IPS-20b (cell line): ENCODE data around the gene LRBA.

Source experiments
- H3K27ac ChIP-seq: one replicate; pipeline ENCODE4 v1.5.1; 2013; ENCODE audit warnings: low read length
- H3K27me3 ChIP-seq: 2 replicates; pipeline ENCODE4 v1.6.1; 2013; ENCODE audit warnings: mild to moderate bottlenecking, low read length, inconsistent platforms; ENCODE audit not compliant: insufficient read depth
- H3K36me3 ChIP-seq: 2 replicates; pipeline ENCODE4 v1.6.1; 2013; ENCODE audit warnings: low read depth, mild to moderate bottlenecking, inconsistent platforms, low read length, moderate library complexity; ENCODE audit not compliant: insufficient read depth
- H3K4me1 ChIP-seq: 2 replicates; pipeline ENCODE4 v1.6.1; 2013; ENCODE audit warnings: mild to moderate bottlenecking, control low read depth, inconsistent platforms, low read length, moderate library complexity; ENCODE audit not compliant: insufficient read depth
- H3K4me3 ChIP-seq: 2 replicates; pipeline ENCODE4 v1.5.1; 2013; ENCODE audit warnings: mild to moderate bottlenecking, low read length, inconsistent platforms
- H3K9ac ChIP-seq: 2 replicates; pipeline ENCODE4 v1.6.1; 2013; ENCODE audit warnings: low read depth, mild to moderate bottlenecking, inconsistent platforms, low read length, moderate library complexity
- H3K9me3 ChIP-seq: 2 replicates; pipeline ENCODE4 v1.6.1; 2013; ENCODE audit warnings: mild to moderate bottlenecking, low read depth, low read length, inconsistent platforms; ENCODE audit not compliant: insufficient read depth

Gene LRBA

DNA sequence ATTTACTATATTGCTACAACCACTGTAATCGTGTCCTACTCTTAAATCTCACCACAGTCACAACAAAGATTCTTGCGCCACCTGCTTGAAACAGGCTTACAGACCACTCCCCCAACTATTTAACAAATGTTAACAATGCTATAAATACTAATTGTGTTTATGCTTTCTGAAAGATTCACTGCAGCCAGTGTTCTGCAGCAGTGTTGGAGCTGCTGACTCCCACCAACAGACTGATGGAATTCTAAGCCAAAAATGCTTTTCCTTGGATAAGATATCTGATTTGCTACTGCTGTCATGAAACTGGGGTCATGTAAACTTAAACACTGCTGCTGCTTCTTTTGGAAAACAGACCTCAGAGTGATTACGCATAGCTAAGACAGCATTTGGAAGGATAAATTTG is 677.4 kb downstream of the LRBA start:
- no peaks in the 10 kb centered on the region for H3K36me3 ChIP-seq
- H3K9ac ChIP-seq = no peak overlapping the region
- peaks cover 7% of the 10 kb centered on the region; the same call in 1 of the 2 replicates for H3K4me1 ChIP-seq
- no peak overlapping the region for H3K4me3 ChIP-seq
- H3K27ac ChIP-seq = no peak overlapping the region
- H3K27me3 ChIP-seq = no peaks in the 10 kb centered on the region
- H3K9me3 ChIP-seq = no peaks in the 10 kb centered on the region

DNA sequence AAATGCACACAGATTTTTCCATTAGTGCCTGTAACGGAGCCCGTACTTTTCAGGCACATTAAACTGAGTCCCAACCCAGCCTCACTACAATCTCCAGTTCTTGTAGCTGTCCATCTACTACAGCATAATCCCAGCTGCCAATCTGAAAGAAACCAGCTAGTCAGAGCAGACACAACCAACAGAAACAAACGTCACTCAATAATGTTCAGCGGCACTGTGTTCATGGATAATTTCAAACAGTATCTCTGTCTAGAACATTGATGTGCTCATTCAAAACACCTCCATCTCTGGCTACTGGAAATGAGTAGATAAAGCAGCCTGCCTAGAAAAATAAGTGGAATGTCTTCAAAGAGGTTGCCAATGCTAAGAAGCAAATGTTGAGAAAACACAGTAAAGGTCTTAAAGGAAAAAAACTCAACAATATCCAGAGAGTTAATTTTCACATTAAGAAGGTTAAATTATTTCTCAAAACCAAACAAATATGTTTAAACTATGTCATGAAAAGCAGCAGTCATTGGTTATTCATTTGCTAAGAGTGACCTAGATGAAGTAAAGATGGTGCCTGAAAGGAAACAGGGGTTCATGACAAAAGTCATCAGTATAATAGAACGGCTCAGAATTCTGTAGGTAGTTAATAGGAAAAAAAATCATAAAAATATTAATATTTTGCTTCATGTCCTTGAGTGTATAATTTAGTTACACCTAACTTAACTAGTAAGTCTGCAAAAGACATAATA is 678.2 kb downstream of the LRBA start:
- Histone ChIP-seq H3K27ac (no peak overlapping the region), H3K4me1 (peaks cover 7% of the 10 kb centered on the region; the same call in 1 of the 2 replicates)

DNA sequence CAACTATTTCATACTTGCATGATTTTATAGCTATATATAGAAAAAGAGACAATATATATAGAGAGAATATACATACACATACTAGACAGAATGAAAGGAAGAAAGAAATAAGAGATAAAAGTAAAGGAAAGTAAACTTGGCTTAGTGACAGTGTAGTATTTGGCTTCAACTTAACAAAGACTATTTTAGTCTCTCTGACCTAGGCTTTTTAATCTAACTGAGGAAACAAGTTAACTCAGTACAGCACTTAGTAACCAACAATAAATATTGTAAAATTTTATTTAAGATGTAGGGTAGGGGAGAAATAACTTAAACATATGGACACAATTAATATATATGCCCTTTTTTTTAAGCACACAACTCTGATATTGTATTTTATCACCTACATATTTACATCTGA is 682.1 kb downstream of the LRBA start:
- Histone ChIP-seq H3K27me3 (no peaks in the 10 kb centered on the region), H3K4me1 (peaks cover 5% of the 10 kb centered on the region; the same call in 1 of the 2 replicates), H3K36me3 (no peaks in the 10 kb centered on the region), H3K27ac (no peak overlapping the region), H3K4me3 (no peak overlapping the region), H3K9ac (no peak overlapping the region), H3K9me3 (no peaks in the 10 kb centered on the region)

More for the DNA sequence above, 678.2 kb downstream of the LRBA start:
- no peak overlapping the region for H3K9ac ChIP-seq
- no peaks in the 10 kb centered on the region for H3K27me3 ChIP-seq
- H3K4me3 ChIP-seq = no peak overlapping the region
- H3K9me3 ChIP-seq = no peaks in the 10 kb centered on the region
- no peaks in the 10 kb centered on the region for H3K36me3 ChIP-seq

DNA sequence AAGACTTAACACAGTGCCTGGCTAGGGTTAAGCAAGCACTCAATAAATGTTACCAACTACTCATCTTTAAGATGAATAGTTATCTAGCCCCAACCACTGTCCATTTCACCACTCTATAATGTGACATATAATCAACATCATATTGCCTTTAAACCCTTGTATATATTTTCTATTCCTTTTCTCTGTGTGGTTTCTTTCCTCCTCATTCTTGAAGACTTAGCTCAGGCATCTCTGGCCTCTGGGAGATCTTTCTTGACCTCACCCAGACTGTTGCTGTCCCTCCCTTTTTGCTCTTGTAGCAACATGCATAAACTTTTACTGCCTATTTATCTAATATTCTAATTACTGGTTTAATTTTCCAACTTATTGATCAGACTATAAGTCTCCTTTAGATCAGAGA is 683.0 kb downstream of the LRBA start:
- Histone ChIP-seq H3K27ac (no peak overlapping the region), H3K9ac (no peak overlapping the region), H3K4me1 (no peaks in the 10 kb centered on the region)

DNA sequence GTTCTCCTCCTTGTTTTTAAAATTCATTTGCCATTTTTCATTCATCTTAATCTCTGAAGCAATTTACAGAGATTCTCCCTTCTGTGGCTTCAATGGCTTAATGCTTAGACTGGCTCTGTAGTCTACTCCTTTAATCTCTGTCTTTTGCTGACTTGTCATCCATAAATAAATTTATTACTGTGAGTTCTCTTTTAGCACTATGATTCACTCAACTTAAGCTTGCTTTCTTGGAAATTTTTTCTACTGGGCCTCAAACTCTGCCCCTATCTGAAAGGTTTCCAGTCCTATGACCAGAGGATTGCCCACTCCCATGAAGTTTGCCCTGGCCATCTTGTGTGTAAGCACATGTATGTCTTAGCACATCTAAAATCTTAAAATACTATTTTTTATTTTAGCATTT is 685.7 kb downstream of the LRBA start:
- no peak overlapping the region for H3K9ac ChIP-seq
- no peaks in the 10 kb centered on the region for H3K9me3 ChIP-seq
- H3K27me3 ChIP-seq = no peaks in the 10 kb centered on the region
- no peak overlapping the region for H3K4me3 ChIP-seq
- H3K27ac ChIP-seq = no peak overlapping the region
- H3K36me3 ChIP-seq = no peaks in the 10 kb centered on the region
- H3K4me1 ChIP-seq = no peaks in the 10 kb centered on the region

More for the DNA sequence above, 683.0 kb downstream of the LRBA start:
- H3K9me3 ChIP-seq = no peaks in the 10 kb centered on the region
- no peak overlapping the region for H3K4me3 ChIP-seq
- H3K36me3 ChIP-seq = no peaks in the 10 kb centered on the region
- no peaks in the 10 kb centered on the region for H3K27me3 ChIP-seq

DNA sequence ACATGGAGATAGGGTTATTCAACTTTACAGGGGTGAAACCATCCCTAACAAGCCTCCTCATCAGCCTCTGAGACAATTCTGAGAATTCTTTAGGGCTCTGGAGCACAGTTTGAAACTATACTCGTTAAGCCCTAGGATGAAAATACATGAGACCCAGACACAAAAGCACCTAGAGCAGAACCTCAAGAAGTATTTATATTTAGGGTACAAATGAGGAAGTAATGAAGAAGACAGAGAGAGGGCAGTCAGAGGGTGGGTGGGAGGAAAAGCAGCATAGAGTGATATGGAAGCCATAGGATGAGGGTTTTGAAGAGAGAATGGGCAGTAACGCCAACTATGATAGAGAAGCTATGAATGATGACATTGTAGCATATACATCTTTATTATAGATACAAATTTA is 686.6 kb downstream of the LRBA start:
- Histone ChIP-seq H3K36me3 (no peaks in the 10 kb centered on the region), H3K4me3 (no peak overlapping the region), H3K9ac (no peak overlapping the region), H3K9me3 (no peaks in the 10 kb centered on the region), H3K4me1 (no peaks in the 10 kb centered on the region), H3K27me3 (no peaks in the 10 kb centered on the region), H3K27ac (no peak overlapping the region)

DNA sequence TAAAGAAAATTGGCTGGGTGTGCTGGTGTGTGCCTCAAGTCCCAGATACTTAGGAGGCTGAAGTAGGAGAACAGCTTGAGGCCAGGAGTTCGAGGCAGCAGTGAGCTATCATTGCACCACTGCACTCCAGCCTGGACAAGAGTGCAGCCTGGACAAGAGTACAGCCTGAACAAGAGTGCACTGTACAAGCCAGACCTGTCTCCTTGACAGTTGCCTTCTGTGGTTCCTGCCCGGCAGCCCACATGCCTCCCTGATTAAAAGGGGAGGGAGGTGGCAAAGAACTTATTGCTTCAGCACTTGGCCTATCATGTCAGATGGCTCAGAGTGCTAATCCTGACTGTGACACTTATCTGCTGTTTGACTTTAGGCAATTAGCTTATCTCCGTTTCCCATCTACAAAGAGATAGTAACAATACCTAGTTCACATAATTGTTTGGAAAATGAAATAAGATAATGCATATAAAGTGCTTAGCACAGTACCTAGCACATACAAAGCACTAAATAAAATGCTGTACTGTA is 687.8 kb downstream of the LRBA start:
- Histone ChIP-seq H3K4me3 (no peak overlapping the region), H3K27ac (no peak overlapping the region), H3K36me3 (no peaks in the 10 kb centered on the region), H3K9ac (no peak overlapping the region), H3K4me1 (no peaks in the 10 kb centered on the region), H3K27me3 (no peaks in the 10 kb centered on the region), H3K9me3 (no peaks in the 10 kb centered on the region)

DNA sequence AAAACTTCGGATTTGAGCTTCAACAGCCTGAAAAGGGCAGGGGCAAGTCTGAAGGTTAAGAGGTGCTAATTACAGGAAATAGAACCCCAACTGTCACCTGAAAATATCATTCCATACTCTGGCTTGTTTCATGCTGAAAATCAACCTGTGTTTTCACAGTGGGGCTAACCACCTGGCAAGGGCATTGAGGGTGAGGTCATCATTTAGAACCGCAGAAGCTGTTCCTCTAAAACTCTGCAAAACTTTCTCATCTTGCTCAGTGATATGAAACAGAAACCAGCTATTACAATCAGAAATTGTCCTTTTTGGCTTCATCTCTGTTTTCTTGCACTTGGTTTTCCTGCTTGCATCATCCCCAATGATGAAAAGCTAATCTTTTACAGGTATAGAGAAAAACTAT is 689.2 kb downstream of the LRBA start:
- Histone ChIP-seq H3K9ac (no peak overlapping the region), H3K27ac (no peak overlapping the region)

DNA sequence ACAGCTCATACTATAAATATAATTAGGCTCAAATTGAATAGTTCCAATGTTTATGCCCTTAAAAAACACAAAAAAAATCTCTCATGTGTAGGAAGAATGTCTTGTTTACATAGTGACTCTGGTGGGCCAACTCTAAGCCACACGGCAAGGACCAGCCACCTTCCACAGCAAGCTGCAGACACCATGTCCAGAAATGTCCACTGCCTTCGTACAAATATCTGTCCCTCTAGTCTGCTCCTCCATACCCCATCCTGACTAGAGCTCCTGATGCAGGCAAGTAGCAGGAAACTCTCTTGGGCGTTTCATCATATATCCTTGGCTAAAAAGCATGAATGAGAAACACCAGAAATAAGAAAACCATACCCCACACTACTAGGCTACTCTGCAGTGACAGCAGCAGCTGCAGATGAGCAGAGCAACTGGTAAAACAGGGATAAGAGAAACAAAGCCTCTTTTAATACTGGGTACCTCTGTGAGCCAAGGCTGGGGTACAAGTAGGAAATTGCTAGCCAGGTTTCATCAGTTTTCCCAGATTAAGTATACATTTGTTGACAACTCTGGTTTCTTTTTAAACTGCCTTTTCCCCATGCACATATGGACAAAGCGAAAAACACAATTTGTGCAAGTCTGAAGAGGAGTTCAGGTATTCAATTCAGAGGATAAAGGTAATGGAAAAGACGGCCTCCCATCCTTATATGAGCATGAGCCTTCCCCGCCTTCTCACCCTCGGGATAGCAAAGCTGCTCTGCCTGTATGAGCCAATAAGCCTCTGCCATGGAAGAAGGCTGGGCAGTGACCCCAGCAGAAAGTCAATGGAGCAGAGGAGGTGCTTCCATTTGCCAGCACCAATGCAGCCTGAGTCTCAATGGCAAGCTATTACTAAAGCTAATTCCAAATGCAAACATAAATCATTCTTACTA is 691.4 kb downstream of the LRBA start:
- H3K27ac ChIP-seq = no peak overlapping the region
- H3K9ac ChIP-seq = no peak overlapping the region

More for the DNA sequence above, 689.2 kb downstream of the LRBA start:
- Histone ChIP-seq H3K36me3 (no peaks in the 10 kb centered on the region), H3K27me3 (no peaks in the 10 kb centered on the region), H3K9me3 (no peaks in the 10 kb centered on the region), H3K4me3 (no peak overlapping the region), H3K4me1 (peaks cover 4% of the 10 kb centered on the region; the same call in 1 of the 2 replicates)

DNA sequence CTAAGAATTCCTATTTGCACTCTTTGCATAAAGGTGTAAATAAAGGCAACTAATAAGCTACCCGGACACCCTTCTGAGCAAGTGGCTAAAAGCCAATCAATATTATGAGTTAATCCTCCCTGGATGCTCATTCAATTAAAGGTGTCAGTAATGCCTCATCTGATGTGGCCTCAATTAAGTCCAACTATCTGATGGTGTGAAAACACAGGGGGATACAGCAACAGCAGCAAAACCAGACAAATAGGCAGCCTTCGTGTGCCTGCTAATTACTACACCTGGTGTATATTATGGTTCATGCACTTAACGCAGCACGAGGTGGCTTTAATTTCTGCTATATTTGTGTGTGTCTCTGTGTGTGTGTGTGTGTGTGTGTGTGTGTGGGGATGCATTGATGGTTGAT is 692.4 kb downstream of the LRBA start:
- Histone ChIP-seq H3K9me3 (no peaks in the 10 kb centered on the region), H3K4me3 (no peak overlapping the region), H3K27ac (no peak overlapping the region), H3K4me1 (peaks cover 4% of the 10 kb centered on the region; the same call in 1 of the 2 replicates), H3K9ac (no peak overlapping the region), H3K27me3 (no peaks in the 10 kb centered on the region), H3K36me3 (no peaks in the 10 kb centered on the region)

More for the DNA sequence above, 691.4 kb downstream of the LRBA start:
- H3K9me3 ChIP-seq = no peaks in the 10 kb centered on the region
- no peak overlapping the region for H3K4me3 ChIP-seq
- no peaks in the 10 kb centered on the region for H3K36me3 ChIP-seq
- H3K27me3 ChIP-seq = no peaks in the 10 kb centered on the region
- H3K4me1 ChIP-seq = peaks cover 4% of the 10 kb centered on the region; the same call in 1 of the 2 replicates

DNA sequence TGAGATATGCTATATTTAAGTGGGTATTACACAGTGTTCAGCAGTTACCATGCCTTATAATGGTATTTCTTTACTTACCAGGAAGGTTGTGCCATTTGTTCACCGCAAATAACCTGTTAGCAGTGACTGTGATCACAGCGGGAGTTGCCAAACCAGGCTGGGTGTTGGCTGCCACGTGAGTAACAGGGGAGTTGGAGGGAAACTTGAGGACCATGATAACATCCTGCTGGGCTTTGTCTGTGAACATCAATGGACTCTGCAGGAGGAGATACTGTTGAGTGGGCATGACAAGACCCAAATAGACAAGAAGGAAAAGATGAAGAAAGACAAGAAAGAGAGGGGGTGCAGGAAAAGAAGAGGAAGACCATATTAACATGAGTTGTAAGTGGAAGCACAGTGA is 694.0 kb downstream of the LRBA start:
- Histone ChIP-seq H3K36me3 (no peaks in the 10 kb centered on the region), H3K27me3 (peaks cover 2% of the 10 kb centered on the region; the same call in 1 of the 2 replicates), H3K4me1 (peaks cover 7% of the 10 kb centered on the region; the same call in 1 of the 2 replicates), H3K4me3 (no peak overlapping the region), H3K9me3 (no peaks in the 10 kb centered on the region), H3K27ac (no peak overlapping the region), H3K9ac (no peak overlapping the region)
